HG02588 (cell line): ENCODE results near the gene TCP11.
A peak's percentile ranks its signal among the peaks of the same experiment; 100 is the strongest.

Source experiments
- ATAC-seq: cut with Tn5 transposase; IDR thresholded peaks from one replicate; pipeline ENCODE4 v1.9.1; 2021; ENCODE audit warnings: mild to moderate bottlenecking, moderate library complexity; ENCODE audit not compliant: unreplicated experiment

Gene TCP11

GRCh38 chr6:35141007-35141655 is at the start of gene TCP11:
TCP11 (minus strand) TSS chr6:35141339; CDS start chr6:35140870, 469 bp downstream.
- ATAC-seq = no peak

GRCh38 chr6:35190306-35190705 is 49.2 kb upstream of the TCP11 start:
- ATAC-seq = no peak

DNA sequence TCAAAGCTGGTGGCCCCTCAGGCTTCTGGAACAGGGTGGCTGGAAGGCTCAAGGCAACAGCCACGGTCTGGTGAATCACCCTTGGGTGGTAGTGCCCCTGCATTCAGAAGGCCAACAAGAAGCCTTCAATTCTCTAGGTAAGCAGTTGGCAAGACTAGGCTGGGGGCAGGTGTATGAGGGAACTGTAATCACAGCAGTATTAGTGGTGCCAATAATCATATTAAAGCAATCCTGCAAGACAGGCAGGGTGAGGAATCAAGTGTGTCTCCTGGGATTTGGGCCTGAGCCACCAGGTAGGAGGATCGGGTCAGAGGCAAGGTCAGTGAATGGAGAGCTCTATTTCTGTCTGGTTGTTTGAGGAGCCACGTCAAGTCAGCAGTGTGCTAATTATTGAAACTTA is 47.7 kb upstream of the TCP11 start:
- ATAC-seq = no peak

DNA sequence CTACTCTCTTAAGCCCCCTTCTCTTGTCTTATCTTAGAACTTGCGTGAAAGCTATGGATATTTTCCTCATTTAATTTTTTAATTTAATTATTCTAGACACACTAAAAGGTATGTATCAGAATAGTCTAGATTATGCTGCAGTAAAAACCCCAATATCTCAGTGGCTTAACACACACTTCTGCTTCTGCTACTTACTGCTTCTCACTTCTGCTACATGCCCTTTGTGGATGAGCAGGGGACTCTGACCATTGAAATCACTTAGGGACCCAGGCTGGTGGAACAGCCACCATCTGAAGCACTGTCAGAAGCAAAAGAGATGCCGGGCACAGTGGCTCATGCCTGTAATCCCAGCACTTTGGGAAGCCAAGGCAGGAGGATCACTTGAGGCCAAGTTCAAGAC is 45.4 kb upstream of the TCP11 start:
- ATAC-seq = no peak

DNA sequence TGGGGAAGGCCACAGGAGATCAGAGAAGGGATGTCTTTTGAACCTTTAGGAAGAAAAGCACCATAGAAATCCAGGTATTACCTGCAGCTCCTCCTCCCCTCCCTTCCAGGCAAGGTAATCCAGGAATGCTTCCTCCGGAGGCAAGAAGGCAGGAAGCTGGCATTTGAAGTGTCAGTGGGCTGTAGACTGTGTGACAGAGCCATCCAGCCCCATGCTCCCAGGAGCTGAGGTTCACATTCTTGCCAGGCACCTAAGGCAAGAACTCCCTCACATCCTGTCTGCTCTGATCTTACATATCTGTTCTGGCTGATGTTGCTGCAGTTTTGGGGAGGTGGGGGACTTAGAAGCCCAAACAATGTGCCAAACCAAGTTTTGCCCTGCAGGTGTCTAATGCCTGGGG is 44.8 kb upstream of the TCP11 start:
- ATAC-seq = no peak

DNA sequence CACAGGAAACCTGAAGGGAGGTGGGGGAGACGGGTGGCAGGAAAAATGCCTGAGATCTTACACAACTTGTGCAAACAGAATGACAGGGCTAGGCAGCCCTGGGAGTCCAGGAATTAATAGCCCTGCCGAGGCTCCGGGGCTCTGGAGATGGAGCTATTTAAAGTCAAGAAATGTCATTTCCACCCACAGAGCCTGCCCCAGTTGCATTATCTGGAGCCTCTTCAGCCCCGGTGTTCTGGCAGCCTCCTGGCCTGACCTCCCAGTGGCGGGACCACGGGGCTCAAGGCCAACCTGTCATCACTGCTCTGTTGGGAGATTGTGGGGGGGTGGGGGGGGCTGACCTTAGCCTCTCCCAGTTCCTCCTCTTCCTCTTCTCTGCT is 44.2 kb upstream of the TCP11 start:
- no peak for ATAC-seq

DNA sequence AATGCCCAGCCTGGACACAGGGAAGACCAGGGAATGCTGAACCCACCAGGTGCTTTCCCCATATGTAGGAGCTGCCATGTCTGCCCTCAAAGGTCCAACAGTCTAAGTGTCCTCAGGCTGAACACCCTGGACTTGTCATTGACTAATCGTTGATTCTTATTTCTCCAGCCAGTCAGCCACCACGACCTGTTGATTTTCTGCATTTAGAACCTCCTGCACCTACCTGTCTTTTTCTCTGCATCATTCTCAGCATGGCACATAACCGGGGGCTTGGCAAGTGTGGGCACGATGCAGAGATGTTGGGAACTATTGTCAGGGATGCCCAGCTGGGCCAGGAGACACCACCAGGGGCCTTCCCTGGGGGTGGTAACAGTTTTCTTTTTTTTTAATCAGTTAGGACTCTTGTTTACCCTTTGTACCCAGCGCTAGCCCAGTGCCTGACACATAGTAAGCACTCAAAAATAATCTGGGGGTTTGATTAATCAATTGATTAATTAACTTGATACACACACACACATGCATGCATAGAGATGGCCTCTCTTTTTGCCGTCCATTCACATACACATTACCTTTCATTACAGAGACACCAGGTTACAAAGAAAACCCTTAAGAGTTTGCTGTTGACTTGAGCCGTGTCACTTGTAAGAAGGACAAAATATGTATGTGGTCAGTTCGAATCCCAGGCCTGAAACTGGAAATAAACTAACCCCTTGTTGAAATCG is 43.6 kb upstream of the TCP11 start:
- ATAC-seq = no peak

- no peak for ATAC-seq
Measured at GRCh38 chr6:35183935-35184334, 42.8 kb upstream of the TCP11 start.

- no peak for ATAC-seq
Measured at GRCh38 chr6:35183281-35183680, 42.1 kb upstream of the TCP11 start.

DNA sequence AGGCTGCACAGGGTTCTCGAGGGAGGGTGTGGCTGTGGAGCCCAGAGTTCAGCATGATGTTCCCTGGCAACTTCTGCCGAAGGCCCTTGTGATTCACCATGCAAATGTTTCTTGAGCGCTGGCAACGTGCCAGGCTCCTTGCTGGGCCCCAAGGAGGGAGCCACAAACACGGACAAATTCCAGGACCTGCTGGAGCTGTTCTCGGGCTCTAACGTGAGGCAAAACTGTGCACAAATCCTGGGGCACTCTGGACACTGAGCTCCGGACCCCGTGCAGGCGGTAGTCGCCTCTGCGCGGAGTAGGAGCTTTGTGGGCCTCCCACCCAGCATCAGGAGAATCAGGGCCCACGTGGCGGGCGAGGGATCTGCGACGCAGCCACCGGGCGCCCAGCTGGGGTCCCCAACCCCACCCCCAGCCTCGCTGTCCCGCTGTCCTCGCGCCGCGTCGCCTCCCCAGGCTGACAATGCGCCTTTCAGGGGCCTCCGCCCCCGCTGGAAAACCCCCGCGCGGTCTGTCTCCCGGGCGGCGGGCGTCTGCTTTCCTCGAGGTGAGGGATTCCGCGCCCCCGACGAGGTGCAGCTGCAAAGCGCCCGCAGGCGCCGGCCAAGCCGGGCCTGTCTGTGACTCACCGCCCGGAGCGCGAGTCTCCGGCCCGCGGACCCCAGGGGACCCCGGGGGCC is 40.9 kb upstream of the TCP11 start:
- no peak for ATAC-seq

DNA sequence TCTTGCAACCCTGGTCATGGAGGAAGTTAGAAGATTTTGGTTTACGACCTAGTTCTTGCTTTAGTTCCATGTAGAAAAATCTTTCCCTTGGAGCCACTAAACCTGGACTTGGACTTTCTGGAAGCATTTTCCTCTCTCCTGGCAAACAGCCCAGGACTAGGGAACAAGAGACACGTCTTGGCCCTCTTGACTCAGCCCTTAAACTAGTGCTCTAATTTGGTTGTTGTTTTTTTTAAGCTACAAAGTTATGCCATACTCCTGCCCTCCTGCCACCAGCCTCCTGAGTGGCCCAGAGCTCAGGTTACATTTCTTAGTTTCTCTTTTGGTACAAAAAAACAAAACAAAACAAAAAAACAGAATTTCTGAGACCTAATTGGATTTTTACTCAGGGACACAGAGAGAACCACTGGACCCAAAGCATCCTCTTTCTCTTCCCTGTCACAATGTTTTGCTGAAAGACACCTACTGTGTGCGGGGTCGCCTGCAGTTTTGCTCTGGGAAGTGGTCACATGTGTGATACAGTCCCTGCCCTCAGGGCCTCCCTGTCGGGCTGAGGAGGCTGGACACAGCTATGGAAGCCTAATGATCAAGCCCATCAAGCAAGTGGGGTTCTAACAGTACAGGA is 40.3 kb upstream of the TCP11 start:
- no peak for ATAC-seq

GRCh38 chr6:35179901-35180535 is 38.9 kb upstream of the TCP11 start:
- no peak for ATAC-seq

DNA sequence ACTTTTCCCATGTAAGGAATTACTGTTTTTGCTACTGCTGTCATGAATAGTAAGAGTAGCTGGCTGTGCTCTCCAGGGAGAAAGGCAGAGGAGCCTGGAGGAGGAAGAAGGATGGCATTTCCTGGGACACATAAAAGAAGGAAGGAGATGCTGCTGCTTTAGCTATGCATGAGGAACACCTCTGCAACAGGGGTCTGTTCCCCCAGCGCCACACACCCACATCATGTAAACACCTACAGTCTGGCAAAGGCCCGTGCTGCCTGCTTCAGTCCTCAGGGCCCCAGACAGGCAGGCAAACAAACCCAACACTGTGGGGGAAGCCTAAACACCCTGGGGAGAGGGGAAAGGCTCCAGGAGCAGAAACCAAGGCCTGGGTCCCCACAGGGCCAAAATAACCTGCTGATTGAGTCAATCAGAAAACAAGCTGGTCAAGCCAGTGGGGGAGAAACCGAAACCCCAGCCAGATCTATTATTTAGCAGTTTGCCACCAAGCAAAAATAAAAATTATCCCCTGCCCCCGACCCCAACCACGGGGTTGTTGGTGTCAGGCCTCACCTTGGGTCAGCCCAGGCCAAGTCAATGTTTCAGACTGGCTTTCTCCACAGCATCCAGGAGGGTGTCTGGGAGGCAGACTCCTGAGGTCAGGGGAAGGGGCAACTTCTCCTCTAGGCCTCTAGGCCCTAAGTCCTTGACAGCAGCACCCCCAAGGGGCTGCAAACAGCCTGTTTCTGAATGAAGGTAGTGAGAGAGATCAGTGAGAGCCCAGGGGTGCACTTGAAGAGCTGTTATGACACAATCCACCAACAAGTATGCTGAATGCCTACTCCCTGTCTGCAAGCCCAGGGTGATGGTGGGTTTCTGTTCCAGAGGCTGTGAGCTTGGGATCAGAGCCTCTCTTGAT is 38.0 kb upstream of the TCP11 start:
- ATAC-seq = peak; percentile 44

DNA sequence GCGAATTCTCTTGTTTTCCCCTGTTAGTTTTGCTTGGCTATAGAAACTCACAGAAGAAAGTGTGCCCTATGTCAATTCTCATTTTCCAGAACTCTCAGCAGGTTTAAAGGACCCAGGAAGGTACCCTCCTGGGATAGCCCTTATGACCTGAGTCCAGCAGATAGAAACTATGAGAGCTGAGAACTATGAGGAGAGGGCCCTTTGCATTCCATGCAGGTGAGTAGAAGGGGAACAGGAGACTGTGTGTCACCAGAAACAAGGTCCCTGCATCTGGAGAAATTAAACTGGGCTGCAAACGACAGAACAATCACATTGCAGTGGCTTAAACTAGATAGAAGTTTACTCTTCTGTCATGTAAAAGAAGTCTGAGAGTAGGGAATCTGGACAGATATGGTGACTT is 36.9 kb upstream of the TCP11 start:
- ATAC-seq = no peak

DNA sequence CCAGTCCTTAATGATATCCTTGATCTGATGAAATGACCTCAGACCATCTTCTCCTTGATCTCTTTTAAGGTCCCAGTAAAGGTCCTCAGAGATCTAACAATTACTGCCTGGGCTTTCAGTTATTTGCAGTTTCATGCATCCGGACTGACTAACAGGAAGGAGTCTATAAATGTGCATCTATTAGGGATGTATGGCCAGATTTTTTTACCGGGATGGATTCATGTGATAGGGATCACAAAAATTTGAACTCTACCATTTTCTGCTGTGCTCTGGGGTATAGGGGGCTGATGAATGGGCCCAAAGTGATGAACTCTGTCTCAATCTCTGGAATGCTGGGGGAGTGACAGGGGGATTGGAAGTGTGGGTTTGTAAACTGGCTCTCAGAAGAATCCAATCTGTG is 36.5 kb upstream of the TCP11 start:
- ATAC-seq = no peak

- no peak for ATAC-seq
Measured at GRCh38 chr6:35177157-35177556, 36.0 kb upstream of the TCP11 start.

DNA sequence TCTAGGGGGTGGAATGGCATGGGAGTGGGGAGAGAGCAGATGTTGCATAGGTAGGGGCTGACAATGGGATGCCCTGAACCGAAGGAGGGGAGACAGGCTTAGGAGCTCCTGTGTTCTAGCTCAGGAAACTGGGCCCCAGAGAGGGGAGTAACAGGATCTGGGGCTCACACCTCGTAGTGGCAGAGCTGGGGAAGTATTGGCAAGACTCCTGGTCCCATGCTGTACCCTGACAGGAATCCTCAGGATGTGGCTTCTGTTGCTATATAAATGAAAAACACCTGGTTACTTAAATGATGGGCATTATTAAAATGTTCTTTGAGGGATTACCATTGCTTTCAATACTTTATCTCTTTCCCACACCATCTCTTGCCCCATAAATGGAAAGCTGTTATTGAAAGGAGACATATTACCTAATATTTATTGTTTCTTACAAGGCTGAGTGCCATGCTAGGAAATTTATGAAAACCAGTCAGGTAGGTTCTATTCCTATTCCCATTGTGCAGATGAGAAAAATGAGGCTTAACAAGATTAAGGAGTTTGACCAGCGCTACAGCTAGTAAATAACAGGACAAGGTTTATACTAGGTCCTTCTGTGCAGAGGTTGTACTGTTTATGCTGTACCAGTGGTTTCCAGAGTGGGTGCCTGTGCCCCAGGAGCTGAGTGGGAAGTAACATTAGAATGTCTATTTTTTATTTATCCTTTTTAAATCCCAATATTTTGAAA is 35.3 kb upstream of the TCP11 start:
- ATAC-seq = no peak

DNA sequence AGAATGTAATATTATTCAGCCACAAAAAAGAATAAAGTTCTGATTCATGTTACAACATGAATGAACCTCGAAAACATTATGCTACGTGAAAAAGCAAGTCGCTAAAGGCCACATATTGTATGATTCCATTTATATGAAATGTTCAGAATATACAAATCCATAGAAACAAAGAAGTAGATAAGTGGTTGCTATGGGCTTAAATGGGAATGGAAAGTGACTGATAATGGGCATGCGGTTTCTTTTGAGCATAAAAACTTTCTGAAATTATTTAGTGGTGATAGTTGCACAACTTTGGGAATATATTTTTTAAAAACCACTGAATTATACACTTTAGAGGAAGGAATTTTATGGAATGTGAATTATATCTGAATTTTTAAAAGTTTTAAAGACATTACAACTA is 33.4 kb upstream of the TCP11 start:
- ATAC-seq = no peak

DNA sequence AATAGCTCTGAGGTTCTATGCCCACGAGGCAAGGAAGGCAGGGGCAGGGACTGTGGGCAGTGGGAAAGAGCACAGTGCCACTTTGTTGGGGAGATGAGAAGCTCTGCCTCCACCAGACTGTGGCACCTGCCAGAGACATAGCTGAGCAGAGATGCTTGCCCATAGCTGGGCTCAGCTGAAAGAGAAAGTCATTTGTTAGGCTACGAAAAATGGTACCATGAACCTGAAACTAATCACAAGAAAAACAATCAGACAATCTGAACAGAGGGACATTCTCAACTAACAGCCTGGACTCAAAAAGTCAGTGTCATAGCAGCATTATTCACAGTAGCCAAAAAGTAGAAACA is 32.9 kb upstream of the TCP11 start:
- ATAC-seq = no peak
